ENCODE data around the gene FEV. TPM values are rescaled to one million over a fixed set of nuclear protein-coding genes. Genes with fewer than 3 reads are reported as not detected.
A peak's percentile ranks its signal among the peaks of the same experiment; 100 is the strongest.

Gene FEV
- polyA plus RNA-seq, 3 donors, result 0.14 TPM; not detected in 1

DNA sequence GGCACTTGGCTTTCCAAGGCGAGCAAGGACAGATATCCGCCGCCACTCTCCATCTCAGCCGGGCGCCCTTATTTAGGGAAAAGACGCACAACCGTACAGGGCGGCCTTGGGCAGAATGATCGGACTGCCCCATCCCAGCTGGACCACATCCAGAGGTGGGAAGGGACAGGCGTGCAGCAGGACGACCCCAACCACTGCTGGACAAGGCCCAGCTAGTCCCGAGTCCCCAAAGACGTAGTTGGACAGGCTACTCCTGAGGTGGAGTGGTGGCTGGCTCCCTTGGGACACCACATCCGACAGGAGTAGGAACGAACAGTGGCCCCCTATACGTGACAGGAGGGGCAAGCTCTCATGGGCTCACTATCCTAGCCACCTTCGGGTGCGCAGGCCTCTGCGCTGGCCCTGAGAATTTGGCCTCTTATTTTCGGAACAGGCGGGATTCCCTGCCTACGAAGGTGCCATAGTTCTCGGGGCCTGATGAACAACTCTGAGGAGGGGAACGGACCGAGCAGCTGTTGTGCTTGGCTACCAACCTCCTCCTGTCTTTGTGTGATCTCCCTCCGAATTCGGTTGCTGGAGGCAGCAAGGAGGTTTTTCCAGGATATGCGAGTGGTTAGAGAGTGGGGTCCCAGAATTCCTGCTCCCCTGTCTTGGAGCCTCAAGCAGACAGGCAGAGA is 2.3 kb downstream of the FEV start:
- DNase-seq (ENCODE audit: extremely low read depth in 1 of 11, low read depth in 9 of 11, low spot score in 4 of 11), result no peak

DNA sequence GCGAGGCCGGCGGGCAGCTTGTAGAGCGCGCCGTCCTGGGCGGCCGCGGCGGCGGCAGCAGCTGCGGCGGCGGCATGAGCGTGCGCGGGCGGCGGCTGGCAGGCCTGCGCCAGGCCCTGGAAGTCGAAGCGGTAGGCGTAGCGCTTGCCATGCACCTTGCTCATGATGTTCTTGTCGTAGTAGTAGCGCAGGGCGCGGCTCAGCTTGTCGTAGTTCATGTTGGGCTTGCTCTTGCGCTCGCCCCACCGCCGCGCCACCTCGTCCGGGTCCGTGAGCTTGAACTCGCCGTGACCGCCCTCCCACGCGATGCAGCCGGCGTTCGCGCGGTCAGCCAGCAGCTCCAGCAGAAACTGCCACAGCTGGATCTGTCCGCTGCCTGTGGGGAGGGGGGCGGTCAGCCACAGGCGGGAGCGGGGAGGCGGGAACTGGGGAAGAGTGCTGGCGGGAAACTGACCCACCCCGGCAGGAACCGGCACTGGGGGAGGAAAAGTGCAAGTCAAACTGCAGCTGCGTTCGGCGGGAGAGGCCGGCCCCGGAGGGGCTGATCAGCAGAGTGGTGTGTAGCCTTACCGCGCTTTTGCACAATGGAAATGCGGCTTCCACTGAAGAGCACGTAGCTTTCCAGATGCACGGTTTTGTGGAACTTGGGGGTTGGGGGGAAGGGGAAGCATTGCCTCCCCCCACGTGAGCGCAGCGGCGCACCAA is 3.0 kb downstream of the FEV start:
- peak in 2 of 11 donors; percentile 30 to 31 for DNase-seq (ENCODE audit: extremely low read depth in 1 of 11, low read depth in 9 of 11, low spot score in 4 of 11)

DNA sequence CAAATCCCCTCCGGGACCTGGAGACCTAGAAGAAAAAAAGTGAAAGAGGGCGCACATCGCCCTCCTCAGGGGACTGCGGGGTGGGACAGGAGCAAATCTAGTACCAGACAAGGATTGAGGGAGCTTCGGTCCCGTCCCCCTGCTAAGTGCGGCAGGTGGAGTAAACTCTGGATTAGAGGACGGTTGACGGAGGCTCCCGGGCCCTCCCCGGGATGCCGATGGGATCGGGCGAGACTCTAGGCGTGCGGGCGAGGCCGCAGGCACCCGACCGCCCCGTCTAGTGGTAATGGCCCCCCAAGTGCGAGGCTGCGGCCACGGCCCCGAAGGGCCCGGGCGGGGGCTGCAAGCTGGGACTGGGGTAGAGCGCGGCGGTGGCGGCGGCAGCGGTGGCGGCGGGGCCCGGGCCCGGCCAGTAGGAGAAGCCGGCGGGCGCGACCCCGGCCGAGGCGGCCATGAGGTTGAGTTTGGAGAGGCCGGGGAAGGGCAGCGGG is 3.5 kb downstream of the FEV start:
- DNase-seq (ENCODE audit: extremely low read depth in 1 of 11, low read depth in 9 of 11, low spot score in 4 of 11), result no peak

DNA sequence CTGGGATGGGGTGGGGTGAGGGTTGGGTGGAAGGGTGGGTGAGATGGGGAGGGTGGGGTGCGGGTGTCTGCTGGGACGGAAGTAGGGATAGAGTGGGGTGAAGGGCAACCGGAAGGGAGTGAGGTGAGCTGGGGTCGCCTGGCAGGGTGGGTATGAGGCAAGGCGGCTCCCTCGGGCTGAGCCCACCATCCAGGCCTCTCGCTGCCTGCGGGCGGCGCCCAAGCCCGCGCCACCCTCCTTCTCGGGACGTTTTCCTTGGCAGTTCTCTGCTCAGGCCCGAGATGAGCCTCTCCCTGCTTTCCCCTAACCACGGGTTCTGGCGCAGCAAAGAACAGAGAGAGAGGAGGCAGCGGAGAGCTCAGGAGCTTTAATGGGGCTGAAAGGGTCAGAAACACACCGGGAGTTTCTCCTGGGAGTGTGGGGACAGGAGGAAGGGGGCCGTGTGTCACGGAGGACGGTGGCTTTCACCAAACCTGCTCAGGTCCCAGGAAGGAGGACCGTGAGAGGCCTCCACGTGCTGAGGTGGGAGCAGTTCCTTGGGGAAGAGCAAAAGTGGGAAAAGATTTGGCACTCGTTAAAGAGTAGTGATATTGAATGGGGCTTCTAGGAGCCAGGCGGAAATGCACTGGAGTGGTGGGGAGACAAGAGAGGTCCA is 4.1 kb downstream of the FEV start:
- no peak for DNase-seq (ENCODE audit: extremely low read depth in 1 of 11, low read depth in 9 of 11, low spot score in 4 of 11)

DNA sequence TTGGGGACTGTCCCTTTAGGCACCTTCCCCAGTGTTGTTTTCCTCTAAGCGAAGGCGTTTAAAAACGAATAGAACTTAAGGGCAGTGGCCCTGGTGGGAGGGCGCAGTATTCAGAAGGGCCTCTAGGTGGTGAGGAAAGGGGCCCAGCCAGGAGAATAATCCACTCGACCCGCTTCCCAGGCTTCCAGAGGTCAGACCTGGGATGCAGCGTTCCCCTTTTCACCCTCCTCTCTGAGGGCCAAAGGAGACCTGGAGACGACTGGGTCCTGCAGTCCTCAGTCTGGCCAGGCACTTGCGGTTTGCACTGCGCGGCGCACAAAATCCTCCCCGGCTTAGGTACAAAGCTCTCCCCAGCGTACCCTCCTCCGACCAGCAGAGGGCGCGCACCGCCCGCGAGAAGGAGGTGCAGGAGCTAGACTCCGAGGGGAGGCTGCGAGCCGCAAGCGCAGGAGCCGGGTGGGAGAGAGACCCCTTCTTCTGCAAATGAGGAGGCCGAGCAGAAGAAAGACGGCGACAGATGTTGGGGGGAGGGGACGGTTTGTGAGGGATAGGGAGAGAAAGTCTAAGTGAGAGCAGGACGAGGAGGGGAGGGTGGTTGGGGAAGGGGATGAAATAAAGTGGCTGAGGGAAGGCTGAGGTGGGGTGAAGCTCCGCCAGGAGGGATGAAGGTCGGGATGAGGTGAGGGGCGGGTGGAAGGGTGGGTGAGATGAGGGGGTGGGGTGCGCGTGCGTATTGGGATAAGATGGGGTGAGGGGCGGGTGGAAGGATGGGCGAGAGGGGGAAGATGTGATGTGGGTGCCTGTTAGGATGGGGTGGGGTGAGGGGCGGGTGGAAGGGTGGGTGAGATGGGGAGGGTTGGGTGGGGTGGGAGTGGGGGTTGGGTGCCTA is 4.9 kb downstream of the FEV start:
- peak in 10 of 11 donors; percentile 61 to 82 (median 74) for DNase-seq (ENCODE audit: extremely low read depth in 1 of 11, low read depth in 9 of 11, low spot score in 4 of 11)

DNA sequence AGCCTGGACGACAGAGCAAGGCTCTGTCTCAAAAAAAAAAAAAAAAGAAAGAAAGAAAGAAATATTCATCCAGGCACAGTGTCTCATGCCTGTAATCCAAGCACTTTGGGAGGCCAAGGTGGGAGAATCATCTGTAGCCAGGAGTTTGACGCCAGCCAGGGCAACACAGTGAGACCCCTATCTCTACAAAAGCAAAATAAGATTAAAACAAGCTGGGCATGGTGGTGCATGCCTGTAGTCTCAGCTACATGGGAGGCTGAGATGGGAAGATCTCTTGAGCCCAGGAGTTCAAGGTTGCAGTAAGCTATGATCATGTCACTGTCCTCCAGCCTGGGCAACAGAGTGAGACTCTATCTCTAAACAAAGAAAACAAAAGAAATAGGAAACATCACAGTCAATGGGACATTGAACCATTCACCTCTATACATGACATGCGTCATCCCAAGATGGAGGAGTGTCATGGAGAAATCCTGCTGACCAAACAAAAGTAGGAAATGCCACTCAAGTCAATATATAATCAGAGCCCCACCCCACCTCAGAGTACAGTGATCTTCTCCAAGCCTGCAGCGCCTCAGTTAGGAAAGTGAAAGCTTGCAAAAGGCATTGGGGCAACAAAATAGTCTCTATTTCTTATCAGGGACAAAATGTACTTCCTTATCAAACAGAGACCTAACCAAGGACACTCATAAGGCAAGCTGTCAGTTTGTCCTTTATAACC is 9.8 kb downstream of the FEV start:
- no peak for DNase-seq (ENCODE audit: extremely low read depth in 1 of 11, low read depth in 9 of 11, low spot score in 4 of 11)

DNA sequence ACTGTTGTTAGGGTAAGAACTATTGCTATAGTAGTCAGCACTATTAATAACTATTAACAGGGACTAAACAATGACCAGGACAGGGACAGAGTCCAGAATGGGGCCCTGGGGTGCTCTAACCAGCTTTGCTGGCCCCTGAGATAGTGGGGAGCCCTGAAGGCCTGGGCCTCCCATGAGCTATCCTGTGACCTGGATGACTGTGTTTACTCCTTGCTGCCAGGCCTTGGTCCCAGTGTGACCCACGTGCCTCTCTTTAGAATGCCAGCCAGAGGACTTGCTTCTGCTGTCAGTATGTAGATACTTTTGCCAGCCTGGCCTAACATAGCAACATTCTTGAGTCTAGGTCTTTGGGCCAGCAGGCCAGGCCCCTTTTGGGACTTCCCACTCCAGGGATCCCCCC is 14.1 kb downstream of the FEV start:
- DNase-seq (ENCODE audit: extremely low read depth in 1 of 11, low read depth in 9 of 11, low spot score in 4 of 11), result no peak

DNA sequence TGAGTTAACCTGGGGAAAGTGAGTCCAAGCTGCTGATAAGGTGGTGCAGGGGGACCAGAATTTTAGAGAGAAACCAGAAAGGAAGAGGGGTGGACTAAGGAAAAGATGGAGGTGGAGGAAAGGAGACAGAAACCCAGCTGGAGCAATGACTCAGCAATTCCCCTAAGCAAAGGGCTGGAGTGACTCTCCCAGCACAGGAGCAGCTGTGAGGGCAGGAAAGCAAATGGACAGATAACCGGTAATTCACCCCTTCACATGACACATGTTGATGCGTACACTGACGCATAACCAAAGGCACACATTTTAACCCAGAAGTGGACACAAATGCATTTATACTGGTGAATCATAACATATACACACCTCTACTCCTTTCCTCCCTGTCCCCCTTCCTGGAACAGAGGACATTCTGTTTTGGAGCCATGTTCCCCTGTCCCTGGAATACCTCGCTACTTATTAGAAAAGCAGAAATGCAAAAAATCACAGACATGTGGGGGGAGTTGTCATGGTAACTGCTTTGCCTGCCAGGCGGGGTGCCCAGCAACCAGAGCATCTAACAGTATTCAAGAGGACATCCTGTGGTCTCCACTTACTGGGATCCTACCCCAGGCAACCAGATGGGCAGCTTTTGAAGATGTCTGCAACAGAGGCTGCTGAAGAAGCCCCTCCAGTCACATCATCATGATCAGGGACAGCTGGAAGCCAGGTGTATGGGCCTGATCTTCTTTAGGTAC is 20.8 kb downstream of the FEV start:
- no peak for DNase-seq (ENCODE audit: extremely low read depth in 1 of 11, low read depth in 9 of 11, low spot score in 4 of 11)

DNA sequence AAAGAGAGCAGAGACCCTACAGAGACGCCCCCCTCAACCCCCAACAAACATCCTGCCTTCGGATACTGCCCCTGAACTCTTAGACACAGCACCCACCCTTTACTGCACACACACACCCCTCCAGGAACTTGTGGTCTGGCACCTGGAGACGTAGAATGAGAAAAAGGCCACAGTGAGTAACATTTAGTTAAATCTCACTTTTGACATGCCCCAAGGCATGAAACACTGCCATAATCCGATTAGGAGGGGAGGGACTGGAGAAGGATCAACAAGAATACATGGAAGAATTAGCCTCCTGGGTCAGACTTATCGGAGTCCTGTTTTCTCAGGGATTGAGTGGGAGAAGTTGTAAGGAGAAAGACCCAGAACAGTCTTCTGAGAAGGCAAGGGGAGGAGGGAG is 21.4 kb downstream of the FEV start:
- DNase-seq (ENCODE audit: extremely low read depth in 1 of 11, low read depth in 9 of 11, low spot score in 4 of 11), result no peak

DNA sequence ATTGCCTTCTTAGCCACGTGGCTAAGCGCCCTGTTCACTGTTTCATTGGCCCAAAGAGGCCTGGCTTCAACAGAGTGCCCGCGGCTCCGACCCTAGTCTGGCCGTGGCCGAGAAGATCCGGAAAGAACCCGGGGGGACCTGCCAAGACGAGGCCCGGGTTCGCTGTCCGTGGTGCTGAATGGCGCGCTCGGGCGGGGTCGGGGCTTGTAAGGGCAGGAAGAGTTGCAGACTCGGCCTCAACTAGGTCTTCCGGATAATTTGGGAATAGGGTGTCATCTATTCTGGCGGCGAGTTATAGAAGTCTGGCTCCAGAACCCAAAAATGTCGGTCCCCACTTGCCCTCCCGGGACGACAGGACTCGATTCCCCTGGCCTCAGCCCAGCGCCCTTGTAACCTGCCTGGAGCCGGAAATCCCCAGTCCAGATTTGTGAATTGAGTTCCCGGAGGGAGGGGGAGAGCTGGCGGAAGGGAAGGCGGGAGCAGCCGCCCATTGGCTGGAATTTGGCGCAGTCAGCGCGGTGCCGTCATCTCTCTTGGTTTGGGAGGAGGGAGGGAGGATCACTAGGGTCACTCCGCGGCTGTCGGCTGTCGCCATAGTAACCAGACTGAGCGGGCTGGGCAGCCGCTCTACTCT is 22.0 kb downstream of the FEV start:
- DNase-seq (ENCODE audit: extremely low read depth in 1 of 11, low read depth in 9 of 11, low spot score in 4 of 11), result peak in 10 of 11 donors; percentile 49 to 84 (median 74)

DNA sequence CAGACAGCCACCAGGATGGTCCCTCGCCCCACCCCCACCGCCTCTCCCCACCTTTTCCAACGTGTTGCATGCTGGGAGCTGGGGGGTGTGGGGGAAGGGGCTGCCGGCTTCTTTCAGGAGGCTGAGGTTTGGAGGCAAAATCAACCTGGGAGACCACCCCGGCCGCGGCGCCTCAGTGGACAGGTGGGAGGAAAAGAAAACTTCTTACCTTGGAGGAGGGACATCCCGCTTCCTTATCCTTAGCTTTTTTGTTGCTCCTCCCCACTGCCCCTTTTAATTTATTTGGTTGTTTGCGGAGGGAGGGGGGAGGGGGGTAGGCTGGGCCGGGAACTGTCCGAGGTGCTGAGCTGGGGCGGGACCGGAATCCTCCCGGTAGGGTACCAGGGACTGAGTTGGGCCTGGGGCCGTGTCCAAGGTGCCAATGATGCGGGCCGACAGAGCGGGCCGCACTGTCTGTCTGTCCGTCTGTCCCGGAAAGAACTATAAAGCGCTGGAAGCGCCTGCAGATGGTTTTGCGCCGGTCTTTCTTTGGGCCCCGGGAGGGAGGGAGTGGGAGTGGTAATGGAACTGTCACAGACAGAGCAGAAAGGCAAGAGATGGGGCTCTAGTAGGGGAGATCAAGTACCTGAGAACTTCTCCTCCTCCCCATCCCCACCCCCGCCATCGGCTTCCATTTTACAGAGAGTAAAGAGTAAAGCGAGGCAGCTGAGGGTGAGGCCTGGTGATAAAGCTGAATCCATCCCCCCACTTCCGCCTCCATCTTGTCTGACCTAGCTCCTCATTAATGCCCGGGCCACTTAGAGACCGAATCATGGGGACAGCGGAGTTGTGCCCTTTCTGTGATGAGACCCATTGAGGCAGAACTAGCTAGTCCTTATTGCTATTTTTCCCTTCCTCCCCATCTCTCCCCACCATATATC is 23.1 kb downstream of the FEV start:
- no peak for DNase-seq (ENCODE audit: extremely low read depth in 1 of 11, low read depth in 9 of 11, low spot score in 4 of 11)

DNA sequence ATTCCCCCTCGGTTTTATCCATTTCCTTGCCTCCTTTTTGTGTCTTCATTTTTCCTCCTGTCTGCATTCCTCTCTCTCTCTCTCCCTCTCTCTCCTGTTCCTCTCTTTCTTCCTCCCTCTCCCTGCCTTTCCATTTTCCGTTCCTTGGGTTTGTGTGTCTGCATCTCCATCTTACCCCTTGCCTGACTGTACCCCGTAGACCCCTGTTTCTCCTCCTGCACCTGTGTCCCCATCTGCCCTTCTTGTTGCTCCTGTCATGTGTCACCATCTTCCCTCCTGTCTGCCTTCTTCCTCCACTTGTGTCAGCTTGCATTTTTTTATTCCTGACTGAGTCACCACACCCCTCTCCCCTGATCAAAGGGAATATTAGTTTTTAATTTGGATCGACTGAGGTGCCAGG is 23.8 kb downstream of the FEV start:
- DNase-seq (ENCODE audit: extremely low read depth in 1 of 11, low read depth in 9 of 11, low spot score in 4 of 11), result no peak

DNA sequence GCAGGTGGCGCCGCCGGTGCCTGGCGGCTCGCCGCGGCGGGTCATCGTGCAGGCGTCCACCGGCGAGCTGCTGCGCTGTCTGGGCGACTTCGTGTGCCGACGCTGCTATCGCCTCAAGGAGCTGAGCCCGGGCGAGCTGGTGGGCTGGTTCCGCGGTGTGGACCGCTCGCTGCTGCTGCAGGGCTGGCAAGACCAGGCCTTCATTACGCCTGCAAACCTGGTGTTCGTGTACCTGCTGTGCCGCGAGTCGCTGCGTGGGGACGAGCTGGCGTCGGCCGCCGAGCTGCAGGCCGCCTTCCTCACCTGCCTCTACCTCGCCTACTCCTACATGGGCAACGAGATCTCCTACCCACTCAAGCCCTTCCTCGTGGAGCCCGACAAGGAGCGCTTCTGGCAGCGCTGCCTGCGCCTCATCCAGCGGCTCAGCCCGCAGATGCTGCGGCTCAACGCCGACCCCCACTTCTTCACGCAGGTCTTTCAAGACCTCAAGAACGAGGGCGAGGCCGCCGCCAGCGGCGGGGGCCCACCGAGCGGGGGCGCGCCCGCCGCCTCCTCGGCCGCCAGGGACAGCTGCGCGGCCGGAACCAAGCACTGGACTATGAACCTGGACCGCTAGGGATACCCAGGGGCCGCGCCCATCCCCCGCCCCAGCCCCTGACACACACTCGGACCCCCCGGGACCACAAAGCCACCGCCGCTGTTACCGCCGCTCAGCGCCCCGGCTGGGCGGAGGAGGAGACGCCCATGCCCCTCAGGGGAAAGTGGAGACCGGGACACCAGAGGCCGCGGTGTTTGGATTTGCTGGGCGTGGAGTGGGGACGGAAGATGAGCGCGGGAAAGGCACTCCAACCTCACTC is 24.4 kb downstream of the FEV start:
- DNase-seq (ENCODE audit: extremely low read depth in 1 of 11, low read depth in 9 of 11, low spot score in 4 of 11), result no peak

DNA sequence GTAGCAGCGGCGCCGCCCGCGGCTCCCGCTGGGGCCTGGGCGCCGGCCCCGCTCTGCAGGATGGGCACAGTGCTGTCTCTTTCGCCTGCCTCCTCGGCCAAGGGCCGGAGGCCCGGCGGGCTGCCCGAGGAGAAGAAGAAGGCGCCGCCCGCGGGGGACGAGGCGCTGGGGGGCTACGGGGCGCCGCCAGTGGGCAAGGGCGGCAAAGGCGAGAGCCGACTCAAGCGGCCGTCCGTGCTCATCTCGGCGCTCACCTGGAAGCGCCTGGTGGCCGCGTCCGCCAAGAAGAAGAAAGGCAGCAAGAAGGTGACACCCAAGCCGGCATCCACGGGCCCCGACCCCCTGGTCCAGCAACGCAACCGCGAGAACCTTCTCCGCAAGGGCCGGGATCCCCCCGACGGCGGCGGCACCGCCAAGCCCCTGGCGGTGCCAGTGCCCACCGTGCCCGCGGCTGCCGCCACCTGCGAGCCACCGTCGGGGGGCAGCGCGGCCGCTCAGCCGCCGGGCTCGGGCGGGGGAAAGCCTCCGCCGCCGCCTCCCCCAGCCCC is 25.1 kb downstream of the FEV start:
- DNase-seq (ENCODE audit: extremely low read depth in 1 of 11, low read depth in 9 of 11, low spot score in 4 of 11), result no peak

DNA sequence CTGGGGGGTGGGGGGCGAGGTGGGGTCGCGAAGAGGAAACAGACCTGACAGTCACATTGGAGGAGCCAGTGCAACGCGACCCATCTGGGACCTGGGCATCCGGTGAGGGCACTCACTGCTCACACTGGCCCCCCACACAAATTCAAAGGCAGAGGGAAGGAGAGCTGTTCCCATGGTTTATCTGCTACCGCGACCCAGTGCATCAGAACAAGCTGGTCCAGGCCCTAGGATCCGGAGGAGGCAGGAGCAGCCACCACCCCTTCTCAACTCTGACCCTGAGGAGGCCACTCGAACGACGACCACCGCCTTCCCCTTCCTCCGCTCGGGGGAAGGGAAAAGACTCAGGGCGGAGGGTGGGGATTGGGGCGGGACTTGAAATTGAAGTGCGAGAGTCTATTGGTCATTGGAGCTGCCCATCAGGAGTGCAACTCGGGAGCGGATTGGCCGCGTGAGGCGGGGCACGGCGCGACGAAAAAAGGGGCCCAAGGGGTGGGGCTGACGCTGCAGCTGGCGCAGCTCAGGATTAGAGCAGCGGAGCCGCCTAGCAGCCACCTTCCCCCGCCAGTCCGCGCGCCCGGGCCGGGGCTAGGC is 25.7 kb downstream of the FEV start, which contains the start of gene CDK5R2:
Gene CDK5R2, plus strand, starts transcription at position 526 of the 591 bp plus-strand sequence. CDS start 155 bp downstream, outside the sequence.
- DNase-seq (ENCODE audit: extremely low read depth in 1 of 11, low read depth in 9 of 11, low spot score in 4 of 11), result peak; percentile 58 to 86 (median 81)
